Measurements from ENCODE around the gene LRIT3. TPM values are rescaled to one million over a fixed set of nuclear protein-coding genes. Genes with fewer than 3 reads are reported as not detected.
"Not testable (repeated sequence)": the region's sequence is repeated elsewhere in the genome, so short reads cannot be mapped to it uniquely, and the experiment has no call there.

Gene LRIT3
- total RNA-seq, 1 donor from 2014 or later = not detected

GRCh38 chr4:109870061-109870460 is 22.2 kb downstream of the LRIT3 start:
- intact Hi-C loops (cut with micrococcal nuclease) = no loop called here
- Histone ChIP-seq H3K4me3 (no peak overlapping the region), H3K27me3 (ENCODE audit: low read depth) (no peaks in the 10 kb centered on the region), H3K36me3 (no peaks in the 10 kb centered on the region), H3K27ac (replicated peaks) (no peak overlapping the region), H3K9me3 (replicated peaks) (no peaks in the 10 kb centered on the region), H3K4me1 (no peaks in the 10 kb centered on the region)
- no peak for DNase-seq
- no peak for TF ChIP-seq CTCF (IDR thresholded peaks at IDR 0.05; ENCODE audit: borderline replicate concordance)

- intact Hi-C loops (cut with micrococcal nuclease) = no loop called here
- H3K4me3 ChIP-seq = no peak overlapping the region
- H3K36me3 ChIP-seq = no peaks in the 10 kb centered on the region
- H3K27me3 ChIP-seq (ENCODE audit: low read depth) = no peaks in the 10 kb centered on the region
- TF ChIP-seq CTCF (IDR thresholded peaks at IDR 0.05; ENCODE audit: borderline replicate concordance) = no peak
- H3K9me3 ChIP-seq (replicated peaks) = no peaks in the 10 kb centered on the region
- H3K4me1 ChIP-seq = no peaks in the 10 kb centered on the region
- no peak for DNase-seq
- H3K27ac ChIP-seq (replicated peaks) = no peak overlapping the region
Measured at GRCh38 chr4:109872065-109872464, 24.2 kb downstream of the LRIT3 start.

GRCh38 chr4:109872950-109873656 is 25.2 kb downstream of the LRIT3 start:
- Histone ChIP-seq H3K9me3 (replicated peaks) (no peaks in the 10 kb centered on the region), H3K27me3 (ENCODE audit: low read depth) (no peaks in the 10 kb centered on the region), H3K4me1 (no peaks in the 10 kb centered on the region), H3K4me3 (no peak overlapping the region), H3K27ac (replicated peaks) (no peak overlapping the region), H3K36me3 (no peaks in the 10 kb centered on the region)
- intact Hi-C loops (cut with micrococcal nuclease) = no loop called here
- no peak for DNase-seq
- no peak for TF ChIP-seq CTCF (IDR thresholded peaks at IDR 0.05; ENCODE audit: borderline replicate concordance)

GRCh38 chr4:109873791-109874514 is 26.0 kb downstream of the LRIT3 start:
- no peak for DNase-seq
- no peak for TF ChIP-seq CTCF (IDR thresholded peaks at IDR 0.05; ENCODE audit: borderline replicate concordance)
- no peaks in the 10 kb centered on the region for H3K36me3 ChIP-seq
- H3K27me3 ChIP-seq (ENCODE audit: low read depth) = no peaks in the 10 kb centered on the region
- no peaks in the 10 kb centered on the region for H3K9me3 ChIP-seq (replicated peaks)
- no peak overlapping the region for H3K4me3 ChIP-seq
- H3K4me1 ChIP-seq = no peaks in the 10 kb centered on the region
- H3K27ac ChIP-seq (replicated peaks) = no peak overlapping the region
- intact Hi-C loops (cut with micrococcal nuclease) = no loop called here

GRCh38 chr4:109875106-109875505 is 27.2 kb downstream of the LRIT3 start:
- H3K36me3 ChIP-seq = no peaks in the 10 kb centered on the region
- no peak for TF ChIP-seq CTCF (IDR thresholded peaks at IDR 0.05; ENCODE audit: borderline replicate concordance)
- H3K9me3 ChIP-seq (replicated peaks) = no peaks in the 10 kb centered on the region
- no peak overlapping the region for H3K4me3 ChIP-seq
- intact Hi-C loops (cut with micrococcal nuclease) = no loop called here
- DNase-seq = no peak
- H3K27me3 ChIP-seq (ENCODE audit: low read depth) = no peaks in the 10 kb centered on the region
- H3K4me1 ChIP-seq = no peaks in the 10 kb centered on the region
- no peak overlapping the region for H3K27ac ChIP-seq (replicated peaks)

- H3K27ac ChIP-seq (replicated peaks); H3K27me3 ChIP-seq (ENCODE audit: low read depth); H3K9me3 ChIP-seq (replicated peaks); intact Hi-C loops (cut with micrococcal nuclease); H3K36me3 ChIP-seq; H3K4me3 ChIP-seq; H3K4me1 ChIP-seq; DNase-seq: not testable (repeated sequence)
Measured at GRCh38 chr4:109875553-109875952, 27.6 kb downstream of the LRIT3 start.

Measured in left ventricle myocardium inferior (tissue), 1 donor.